Kidney (tissue), 14 donors: ENCODE results near the gene RGCC. TPM values are rescaled to one million over a fixed set of nuclear protein-coding genes. Genes with fewer than 3 reads are reported as not detected.

Source experiments
- DNase-seq, 5 donors: peaks; one replicate each; pipeline ENCODE4 v3.0.0-alpha.2; 2013 to 2020
- FAIRE-seq: peaks from 2 replicates; lab custom pipeline; 2012; peaks lifted over from hg19 to GRCh38; lab: Jason Lieb, UNC
- H3K27ac ChIP-seq, 2 donors: one replicate each; pipeline ENCODE4 v1.7.0; 2013; ENCODE audit warnings: low read depth in 2 of 2, low read length in 2 of 2, inconsistent platforms in 1 of 2
- H3K27me3 ChIP-seq: one replicate; pipeline ENCODE4 v1.7.1; 2013; ENCODE audit warnings: low read length, inconsistent platforms; ENCODE audit not compliant: control insufficient read depth, insufficient read depth
- H3K36me3 ChIP-seq, 3 donors: one replicate each; pipeline versions ENCODE4 v1.7.0 to v1.7.1; 2013; ENCODE audit warnings: low read length in 3 of 3, control low read depth in 1 of 3, inconsistent platforms in 1 of 3; ENCODE audit not compliant: insufficient read depth in 3 of 3, control insufficient read depth in 2 of 3
- H3K4me1 ChIP-seq, 3 donors: one replicate each; pipeline versions ENCODE4 v1.7.0 to v1.7.1; 2013; ENCODE audit warnings: low read length in 3 of 3, inconsistent platforms in 1 of 3, low read depth in 1 of 3; ENCODE audit not compliant: control insufficient read depth in 2 of 3, insufficient read depth in 2 of 3
- H3K4me3 ChIP-seq, 3 donors: one replicate each; pipeline versions ENCODE4 v1.7.0 to v1.8.1; 2013; ENCODE audit warnings: low read length in 3 of 3, control low read depth in 1 of 3, inconsistent platforms in 1 of 3
- H3K9ac ChIP-seq, 3 donors: one replicate each; pipeline versions ENCODE4 v1.7.0 to v1.7.1; 2013; ENCODE audit warnings: low read length in 3 of 3, control low read depth in 1 of 3, inconsistent platforms in 1 of 3
- H3K9me3 ChIP-seq, 3 donors: one replicate each; pipeline versions ENCODE4 v1.7.0 to v1.7.1; 2013; ENCODE audit warnings: low read length in 3 of 3, control low read depth in 1 of 3, inconsistent platforms in 1 of 3; ENCODE audit not compliant: control insufficient read depth in 2 of 3, insufficient read depth in 1 of 3
- intact Hi-C: fragments of 100-400 bp; cut with DNase I; formaldehyde crosslinking; loops from one replicate; pipeline ENCODE4 v1.11.1; 2022
- polyA plus RNA-seq: library from polyadenylated mRNA; stranded (reverse); fragments of 350-450 nt; fragmentation: Illumina TruSeq; extraction: RNeasy Lipid Tissue Mini Kit (QIAGEN cat#74804); gene quantifications from one replicate; pipeline ENCODE4 v1.2.3, GENCODE V29; 2014; ENCODE audit warnings: low read depth, low replicate concordance; ENCODE audit not compliant: insufficient read depth
- total RNA-seq: library from RNA; stranded (reverse); fragmentation: NEBNext Ultra II Directional; extraction: Animal tissue kit (Norgen Biotek cat#: 25700); gene quantifications from one replicate; pipeline ENCODE4 v1.2.1, GENCODE V29; 2021
- TF ChIP-seq, protein P1 (sequence below): IDR thresholded peaks from 3 replicates; pipeline ENCODE4 v1.5.1; 2012; ENCODE audit warnings: mild to moderate bottlenecking, moderate library complexity, borderline replicate concordance; ENCODE audit not compliant: insufficient read depth; ENCODE audit errors: extremely low read depth
- donor health status: control.
- donor health status: control.
- donor health status: control.
- donor health status: control.
- donor health status: control.
- donor health status: DM: yes; HTN: yes; CAD: no.
- donor health status: Normal renal cell carcinoma (clear cell type).

RGCC gene
- total and polyA plus RNA-seq, 2 donors from 2014 or later = 12.9 to 40.9 TPM

DNA sequence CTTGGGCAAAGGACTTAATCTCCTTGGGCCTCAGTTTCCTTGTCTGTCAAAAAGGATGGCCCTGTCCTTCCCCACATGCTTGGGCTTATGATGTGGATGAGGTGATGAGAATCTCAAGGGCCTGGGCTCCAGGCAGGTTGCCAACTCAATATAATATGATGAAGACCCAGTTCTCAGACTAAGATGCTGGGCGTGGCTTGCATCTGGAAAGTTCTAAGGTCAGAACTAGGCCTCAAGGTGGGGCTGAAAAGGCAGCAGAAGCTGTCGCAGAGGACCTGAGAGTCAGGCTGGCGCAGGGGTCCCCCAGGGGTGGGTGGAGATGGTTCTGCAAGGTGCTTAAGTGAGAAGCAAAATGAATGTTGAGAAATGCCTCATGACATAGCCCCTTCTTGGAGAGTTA is 58.8 kb downstream of the RGCC start:
- no peak overlapping the region for H3K4me3 ChIP-seq
- no peak overlapping the region for H3K27ac ChIP-seq
- H3K9ac ChIP-seq = no peak overlapping the region
- DNase-seq = no peak
- H3K9me3 ChIP-seq = no peaks in the 10 kb centered on the region
- no peaks in the 10 kb centered on the region for H3K27me3 ChIP-seq
- TF ChIP-seq, protein P1, sequence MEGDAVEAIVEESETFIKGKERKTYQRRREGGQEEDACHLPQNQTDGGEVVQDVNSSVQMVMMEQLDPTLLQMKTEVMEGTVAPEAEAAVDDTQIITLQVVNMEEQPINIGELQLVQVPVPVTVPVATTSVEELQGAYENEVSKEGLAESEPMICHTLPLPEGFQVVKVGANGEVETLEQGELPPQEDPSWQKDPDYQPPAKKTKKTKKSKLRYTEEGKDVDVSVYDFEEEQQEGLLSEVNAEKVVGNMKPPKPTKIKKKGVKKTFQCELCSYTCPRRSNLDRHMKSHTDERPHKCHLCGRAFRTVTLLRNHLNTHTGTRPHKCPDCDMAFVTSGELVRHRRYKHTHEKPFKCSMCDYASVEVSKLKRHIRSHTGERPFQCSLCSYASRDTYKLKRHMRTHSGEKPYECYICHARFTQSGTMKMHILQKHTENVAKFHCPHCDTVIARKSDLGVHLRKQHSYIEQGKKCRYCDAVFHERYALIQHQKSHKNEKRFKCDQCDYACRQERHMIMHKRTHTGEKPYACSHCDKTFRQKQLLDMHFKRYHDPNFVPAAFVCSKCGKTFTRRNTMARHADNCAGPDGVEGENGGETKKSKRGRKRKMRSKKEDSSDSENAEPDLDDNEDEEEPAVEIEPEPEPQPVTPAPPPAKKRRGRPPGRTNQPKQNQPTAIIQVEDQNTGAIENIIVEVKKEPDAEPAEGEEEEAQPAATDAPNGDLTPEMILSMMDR = no peak
- no peaks in the 10 kb centered on the region for H3K4me1 ChIP-seq
- no peak for FAIRE-seq
- intact Hi-C loops = no loop called here
- H3K36me3 ChIP-seq = no peaks in the 10 kb centered on the region

DNA sequence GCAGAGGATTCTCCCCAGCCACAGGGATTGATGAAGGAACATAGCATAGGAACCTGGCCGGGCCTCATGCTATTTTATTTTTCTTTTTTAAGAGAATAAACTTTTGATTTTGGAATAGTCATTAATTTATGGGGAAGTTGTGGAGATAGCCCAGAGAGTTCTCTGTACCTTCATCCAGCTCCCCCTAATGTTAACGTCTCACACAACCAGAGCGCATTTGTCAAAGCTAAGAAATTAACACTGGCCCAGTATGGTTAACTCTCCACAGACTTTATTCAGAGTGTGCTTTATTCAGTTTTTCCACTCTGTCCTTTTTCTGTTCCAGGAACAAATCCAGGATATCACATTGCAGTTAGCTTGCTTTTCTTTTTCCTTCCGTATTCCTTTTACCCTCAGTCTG is 59.4 kb downstream of the RGCC start:
- FAIRE-seq = no peak
- no peak overlapping the region for H3K9ac ChIP-seq
- intact Hi-C loops = no loop called here
- H3K27me3 ChIP-seq = no peaks in the 10 kb centered on the region
- H3K36me3 ChIP-seq = no peaks in the 10 kb centered on the region
- H3K4me1 ChIP-seq = no peaks in the 10 kb centered on the region
- no peaks in the 10 kb centered on the region for H3K9me3 ChIP-seq
- TF ChIP-seq, protein P1 = no peak
- no peak for DNase-seq
- no peak overlapping the region for H3K27ac ChIP-seq
- no peak overlapping the region for H3K4me3 ChIP-seq

DNA sequence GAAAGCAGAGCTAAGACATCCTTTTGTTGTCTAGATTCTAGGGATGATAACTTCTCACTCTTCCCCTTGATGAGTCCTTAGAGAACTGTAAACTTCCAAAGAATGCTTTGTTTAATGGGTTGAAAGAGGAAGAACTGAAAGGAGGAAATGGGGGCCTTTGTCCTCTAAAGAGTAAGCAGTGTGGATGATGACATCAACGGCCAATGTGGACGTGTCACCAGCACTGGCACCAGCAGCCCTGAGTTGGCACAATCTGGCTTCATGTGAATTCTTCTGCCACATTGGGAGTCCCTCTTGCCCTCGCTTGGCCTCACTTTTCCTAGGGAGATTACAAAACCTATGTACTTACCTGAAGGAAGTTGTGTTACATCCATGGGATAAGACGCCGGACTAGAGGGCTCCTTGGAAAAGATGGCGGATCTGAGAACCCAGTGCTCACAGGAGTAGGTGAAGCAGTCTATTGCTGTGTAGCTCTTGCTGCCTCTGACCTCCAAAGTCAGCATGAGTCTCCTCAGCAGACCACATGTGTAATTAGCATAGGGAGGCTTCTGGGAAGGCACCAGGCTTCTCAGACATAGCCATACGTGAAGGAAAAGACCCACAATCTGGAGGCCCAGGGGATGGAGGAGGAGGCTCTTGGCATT is 62.8 kb downstream of the RGCC start:
- Histone ChIP-seq H3K27ac (no peak overlapping the region), H3K4me3 (no peak overlapping the region), H3K9ac (no peak overlapping the region), H3K27me3 (no peaks in the 10 kb centered on the region), H3K9me3 (no peaks in the 10 kb centered on the region), H3K4me1 (no peaks in the 10 kb centered on the region), H3K36me3 (no peaks in the 10 kb centered on the region)
- DNase-seq (no peak), FAIRE-seq (no peak)
- TF ChIP-seq, protein P1 = no peak
- intact Hi-C loops = no loop called here

Other genes starting within 250 kb of the RGCC start
- 11.8 TPM for gene MTRF1, start 194.0 kb upstream of the RGCC start, total RNA-seq
- 11.3 TPM for gene MTRF1, start 194.0 kb upstream of the RGCC start, polyA plus RNA-seq
- gene NAA16, start 146.3 kb upstream of the RGCC start, total RNA-seq = 22.3 TPM
- gene NAA16, start 146.3 kb upstream of the RGCC start, polyA plus RNA-seq = 6.4 TPM